Mesothelial cell of epicardium (in vitro differentiated cells): Measurements from ENCODE around the gene AMT. TPM values are rescaled to one million over a fixed set of nuclear protein-coding genes. Genes with fewer than 3 reads are reported as not detected.

Source experiments
- DNase-seq, 2 experiments: peaks; one replicate each; pipeline ENCODE4 v3.0.0; 2021; ENCODE audit warnings: low spot score in 2 of 2; ENCODE audit not compliant: unreplicated experiment in 2 of 2
- H3K27ac Mint-ChIP-seq: 2 replicates; pipeline ENCODE4 v1.8.0; 2021; ENCODE audit warnings: mixed read lengths
- H3K27me3 Mint-ChIP-seq: 2 replicates; pipeline ENCODE4 v1.8.0; 2021; ENCODE audit warnings: low read depth, mixed read lengths
- H3K36me3 Mint-ChIP-seq: 2 replicates; pipeline ENCODE4 v1.8.0; 2021; ENCODE audit warnings: mixed read lengths
- H3K4me1 Mint-ChIP-seq: 2 replicates; pipeline ENCODE4 v1.8.0; 2021; ENCODE audit warnings: mixed read lengths
- H3K4me3 Mint-ChIP-seq: 2 replicates; pipeline ENCODE4 v1.8.0; 2021; ENCODE audit warnings: mild to moderate bottlenecking, moderate library complexity, mixed read lengths
- H3K9me3 Mint-ChIP-seq: 2 replicates; pipeline ENCODE4 v1.8.0; 2021; ENCODE audit warnings: mixed read lengths
- CTCF ChIP-seq: fragments of 200-600 bp; sonication (generic); IDR thresholded peaks from one replicate; pipeline ENCODE4 v1.5.0; 2021; ENCODE audit warnings: antibody characterized with exemption; ENCODE audit not compliant: unreplicated experiment
- total RNA-seq: library from RNA; stranded (reverse); gene quantifications from 3 replicates; pipeline ENCODE4 v1.2.1, GENCODE V29; 2021

The AMT gene
- total RNA-seq: 30.3 to 33.4 TPM (median 33.0 TPM) in 3 replicates

- H3K27ac Mint-ChIP-seq: peak within 1 kb of the TSS; percentile 82
These were observed at the start of gene AMT for GRCh38 chr3:49422379-49423248. Gene AMT, minus strand, starts transcription at chr3:49422473. Its CDS starts 23 bp downstream, at chr3:49422450.

GRCh38 chr3:49470714-49471420, 48.6 kb upstream of the AMT start:
- Mint-ChIP-seq H3K27ac (peak overlapping the region; percentile 97), H3K36me3 (no peaks in the 10 kb centered on the region), H3K27me3 (no peaks in the 10 kb centered on the region), H3K4me3 (peak overlapping the region; percentile 83), H3K4me1 (peaks cover 31% of the 10 kb centered on the region), H3K9me3 (no peaks in the 10 kb centered on the region)
- DNase-seq: no peak
- no peak for TF ChIP-seq CTCF

More at GRCh38 chr3:49422379-49423248, at the start of gene AMT:
- H3K4me3 Mint-ChIP-seq: peak within 1 kb of the TSS; percentile 83
- no peaks in the 10 kb centered on the region for H3K9me3 Mint-ChIP-seq
- H3K27me3 Mint-ChIP-seq: no peaks in the 10 kb centered on the region
- peaks cover 17% of the 10 kb centered on the region for H3K4me1 Mint-ChIP-seq
- TF ChIP-seq CTCF: no peak
- peaks cover 14% of the 10 kb centered on the region for H3K36me3 Mint-ChIP-seq
- peak in 1 of 2 experiments; percentile 53 for DNase-seq

- H3K27ac Mint-ChIP-seq: peak within 1 kb of the TSS; percentile 100
- TF ChIP-seq CTCF: no peak
- H3K4me3 Mint-ChIP-seq: peak within 1 kb of the TSS; percentile 83
- no peaks in the 10 kb centered on the region for H3K27me3 Mint-ChIP-seq
- no peaks in the 10 kb centered on the region for H3K9me3 Mint-ChIP-seq
- H3K4me1 Mint-ChIP-seq: peaks cover 33% of the 10 kb centered on the region
- no peaks in the 10 kb centered on the region for H3K36me3 Mint-ChIP-seq
- DNase-seq: peak; percentile 95 to 96
These were observed 47.9 kb upstream of the AMT start, which contains the start of gene DAG1 for GRCh38 chr3:49469936-49470713. Gene DAG1, plus strand, starts transcription at chr3:49470267. Its CDS starts 40,268 bp downstream, at chr3:49510535.

GRCh38 chr3:49469037-49469935, 47.0 kb upstream of the AMT start:
- H3K9me3 Mint-ChIP-seq: no peaks in the 10 kb centered on the region
- H3K27me3 Mint-ChIP-seq: no peaks in the 10 kb centered on the region
- H3K36me3 Mint-ChIP-seq: no peaks in the 10 kb centered on the region
- no peak for TF ChIP-seq CTCF
- H3K27ac Mint-ChIP-seq: peak overlapping the region; percentile 100
- H3K4me3 Mint-ChIP-seq: peak overlapping the region; percentile 82
- DNase-seq: peak; percentile 47 to 76
- peaks cover 33% of the 10 kb centered on the region for H3K4me1 Mint-ChIP-seq

DNA sequence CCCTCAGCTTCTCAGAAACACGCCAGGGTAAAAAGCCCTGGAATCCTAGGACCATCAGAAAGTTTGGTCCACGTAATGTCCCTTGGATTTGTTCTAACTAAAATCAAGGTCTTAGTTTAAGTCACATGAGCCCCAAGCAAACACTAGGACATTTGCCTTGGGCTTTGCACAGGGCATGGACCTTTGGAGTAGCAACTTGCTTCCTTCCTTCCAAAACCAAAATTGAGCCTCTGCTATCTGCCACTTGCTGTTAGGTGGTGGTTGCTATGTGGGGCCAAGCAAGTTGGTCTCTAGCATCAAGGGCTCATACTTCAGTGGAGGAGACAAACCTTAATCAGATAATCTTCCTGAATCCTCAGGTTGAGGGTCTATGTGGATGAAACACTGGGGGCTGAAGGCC, 43.8 kb upstream of the AMT start:
- Mint-ChIP-seq H3K9me3 (no peaks in the 10 kb centered on the region), H3K27ac (peak overlapping the region; percentile 79), H3K36me3 (no peaks in the 10 kb centered on the region), H3K27me3 (no peaks in the 10 kb centered on the region), H3K4me3 (no peak overlapping the region), H3K4me1 (peaks cover 42% of the 10 kb centered on the region)
- no peak for TF ChIP-seq CTCF
- DNase-seq: no peak
